HUDEP-2 (cell line): ENCODE measurements around the gene FIGNL1.

Experiments
- DNase-seq, 76 experiments: peaks; one replicate each; lab custom pipeline; 2025; ENCODE audit not compliant: unreplicated experiment in 76 of 76; lab: John Stamatoyannopoulos, UW

Gene FIGNL1

GRCh38 chr7:50449881-50450589 is at the start of gene FIGNL1:
TSS of gene FIGNL1 (minus strand) at chr7:50450350. CDS start at chr7:50447287, 3,063 bp downstream.
- DNase-seq = peak in 72 of 76 experiments; percentile 11 to 83 (median 65)

DNA sequence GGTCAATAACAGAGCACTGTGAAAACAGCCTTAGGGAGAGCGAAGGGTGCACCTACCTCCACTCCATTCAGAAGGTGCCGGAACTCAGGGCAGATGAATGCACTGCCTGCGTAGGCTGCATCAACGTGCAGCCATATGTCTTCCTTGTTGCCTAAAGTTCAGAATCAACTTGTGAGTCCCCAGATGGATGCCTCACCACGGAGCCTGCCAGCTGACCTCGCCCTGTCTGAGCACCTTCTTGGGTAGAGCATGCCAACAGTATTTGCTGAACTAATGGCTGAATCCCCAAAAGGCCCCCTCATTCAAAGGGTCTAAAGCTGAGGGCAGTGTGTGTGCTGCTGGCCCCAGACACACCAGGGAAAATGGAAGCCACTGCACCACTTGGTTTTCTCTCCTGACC is 48.9 kb upstream of the FIGNL1 start:
- no peak for DNase-seq

- DNase-seq = no peak
These were observed 47.8 kb upstream of the FIGNL1 start for GRCh38 chr7:50497968-50498367.

- DNase-seq = peak in 73 of 76 experiments; percentile 7 to 88 (median 65)
These were observed 47.0 kb upstream of the FIGNL1 start for GRCh38 chr7:50497068-50497642.

DNA sequence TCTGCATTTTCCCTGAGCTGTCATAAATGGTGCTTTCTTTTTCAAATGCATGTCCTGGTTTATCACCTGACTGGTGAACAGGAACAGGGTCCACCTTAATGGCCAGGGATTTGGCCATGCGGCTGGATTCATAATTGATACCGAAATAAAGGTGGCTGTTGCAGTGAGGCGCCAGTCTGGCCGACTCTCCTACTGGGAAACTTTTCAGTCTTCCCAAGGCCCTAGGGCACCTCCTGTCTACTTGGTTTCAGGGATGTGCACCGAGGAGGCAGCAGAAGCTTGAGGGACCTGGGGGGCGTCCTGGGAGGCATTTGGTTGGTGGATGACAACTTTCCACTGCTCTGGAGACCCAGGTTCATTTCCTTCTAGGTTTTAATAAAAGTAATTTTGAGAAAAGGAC is 46.4 kb upstream of the FIGNL1 start:
- peak in 1 of 76 experiments; percentile 4 for DNase-seq

GRCh38 chr7:50495746-50496145 is 45.6 kb upstream of the FIGNL1 start:
- no peak for DNase-seq

- DNase-seq = no peak
These were observed 42.8 kb upstream of the FIGNL1 start for GRCh38 chr7:50492770-50493519.

GRCh38 chr7:50491943-50492342 is 41.8 kb upstream of the FIGNL1 start:
- no peak for DNase-seq

- no peak for DNase-seq
These were observed 41.1 kb upstream of the FIGNL1 start for GRCh38 chr7:50491209-50491608.

- no peak for DNase-seq
These were observed 38.2 kb upstream of the FIGNL1 start for GRCh38 chr7:50488379-50488778.

DNA sequence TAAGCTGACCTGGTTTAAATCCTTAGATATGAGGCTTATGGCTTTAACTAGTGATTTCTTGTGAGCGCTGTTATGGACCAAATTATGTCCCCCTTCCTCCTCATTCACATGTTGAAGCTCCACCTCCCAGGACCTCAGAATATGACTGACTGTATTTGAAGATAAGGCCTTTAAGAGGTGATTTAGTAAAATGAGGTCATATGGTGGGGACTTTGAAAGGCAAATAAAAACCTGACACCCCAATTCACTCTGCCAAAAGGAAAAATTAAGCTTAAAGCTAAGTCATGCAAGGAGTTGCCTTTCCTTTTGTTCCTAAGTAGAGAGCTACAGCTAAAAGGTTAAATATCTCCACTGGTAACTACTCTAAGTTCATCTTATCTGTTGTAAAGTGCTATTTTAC is 36.4 kb upstream of the FIGNL1 start:
- no peak for DNase-seq

GRCh38 chr7:50481867-50482266 is 31.7 kb upstream of the FIGNL1 start:
- no peak for DNase-seq

- no peak for DNase-seq
These were observed 30.6 kb upstream of the FIGNL1 start for GRCh38 chr7:50480797-50481196.

- no peak for DNase-seq
These were observed 29.8 kb upstream of the FIGNL1 start for GRCh38 chr7:50479743-50480517.

DNA sequence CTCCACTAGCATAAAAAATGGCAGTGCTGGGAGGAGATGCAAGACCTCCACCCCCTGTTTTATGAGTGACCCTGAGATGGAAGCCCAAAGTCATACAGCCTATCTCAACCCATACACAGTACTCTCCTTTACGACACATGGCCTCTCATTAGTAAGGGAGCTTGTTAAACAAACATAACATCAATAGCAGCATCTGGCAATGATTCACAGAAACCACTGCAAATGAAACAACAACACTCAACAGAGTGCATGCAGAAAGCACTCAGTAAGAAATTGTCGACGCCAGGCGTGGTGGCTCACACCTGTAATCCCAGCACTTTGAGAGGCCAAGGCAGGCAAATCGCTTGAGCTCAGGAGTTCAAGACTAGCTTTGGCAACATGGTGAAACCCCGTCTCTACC is 27.5 kb upstream of the FIGNL1 start:
- no peak for DNase-seq

- no peak for DNase-seq
These were observed 26.9 kb upstream of the FIGNL1 start for GRCh38 chr7:50476953-50477625.

- DNase-seq = no peak
These were observed 25.2 kb upstream of the FIGNL1 start for GRCh38 chr7:50475340-50475739.

DNA sequence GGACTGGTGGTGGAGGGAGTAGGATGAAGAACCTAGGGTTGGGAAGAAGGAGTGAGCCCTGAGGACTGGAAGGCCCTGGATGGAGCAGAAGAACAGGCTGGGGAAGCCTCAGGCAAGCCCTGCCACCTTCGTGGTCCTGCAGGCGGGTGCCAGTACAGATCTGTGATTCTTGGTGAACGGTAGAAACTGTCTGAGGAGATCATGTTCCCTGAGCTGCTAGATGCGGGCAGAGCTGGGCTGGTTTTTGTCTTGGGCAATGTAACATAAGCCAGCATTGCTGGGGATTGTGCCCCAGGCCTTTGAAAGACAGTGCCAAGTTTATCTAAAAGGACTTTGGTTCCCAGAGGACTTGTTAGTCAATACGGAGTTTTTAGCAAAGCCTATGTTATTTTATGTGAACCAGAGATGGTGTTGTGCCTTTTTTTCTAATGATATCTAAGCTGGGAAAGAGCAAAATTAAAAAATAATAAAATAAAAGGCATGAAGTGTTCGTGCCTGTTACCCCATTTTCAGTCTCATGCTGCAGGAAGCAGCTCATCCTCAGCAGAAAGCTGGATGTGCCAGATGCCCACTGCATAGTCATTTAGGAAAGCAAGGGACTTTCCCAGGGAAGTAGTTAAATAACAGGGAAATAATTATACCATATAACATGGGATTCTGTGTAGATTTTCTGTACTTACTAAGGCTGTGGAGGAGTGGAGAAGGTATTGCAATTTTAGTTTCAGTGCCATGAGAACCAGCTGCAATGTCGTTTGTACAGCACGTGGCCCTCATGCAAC is 24.4 kb upstream of the FIGNL1 start:
- DNase-seq = no peak

DNA sequence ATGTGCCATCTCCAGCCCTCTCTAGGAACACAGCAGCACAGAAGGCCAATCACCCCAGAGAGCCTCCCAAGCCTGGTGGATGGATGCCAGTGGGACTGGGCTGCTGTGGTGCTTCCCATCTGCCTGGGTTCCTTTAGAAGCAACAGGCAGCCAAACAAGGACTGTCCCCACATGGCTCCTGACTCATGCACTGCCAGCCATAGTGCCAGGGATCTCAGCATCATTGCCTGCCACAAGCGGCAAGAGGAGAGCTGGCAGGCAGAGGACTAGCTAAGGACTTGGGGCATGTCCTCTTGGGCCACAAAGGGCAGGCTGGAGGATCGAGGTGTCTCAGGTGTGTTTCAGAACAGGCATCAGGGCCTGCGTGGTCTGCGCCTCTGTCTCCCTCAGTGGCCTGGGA is 23.4 kb upstream of the FIGNL1 start:
- no peak for DNase-seq

- DNase-seq = no peak
These were observed 22.3 kb upstream of the FIGNL1 start for GRCh38 chr7:50472427-50472826.
